NCI-H146 treated with DMSO at 0.1 percent for 48 hours (cell line): Measurements from ENCODE around the gene ZNF777.

ENCODE experiments used
- DNase-seq: peaks from one replicate; lab custom pipeline; 2025; ENCODE audit not compliant: unreplicated experiment; lab: John Stamatoyannopoulos, UW

Gene ZNF777

DNA sequence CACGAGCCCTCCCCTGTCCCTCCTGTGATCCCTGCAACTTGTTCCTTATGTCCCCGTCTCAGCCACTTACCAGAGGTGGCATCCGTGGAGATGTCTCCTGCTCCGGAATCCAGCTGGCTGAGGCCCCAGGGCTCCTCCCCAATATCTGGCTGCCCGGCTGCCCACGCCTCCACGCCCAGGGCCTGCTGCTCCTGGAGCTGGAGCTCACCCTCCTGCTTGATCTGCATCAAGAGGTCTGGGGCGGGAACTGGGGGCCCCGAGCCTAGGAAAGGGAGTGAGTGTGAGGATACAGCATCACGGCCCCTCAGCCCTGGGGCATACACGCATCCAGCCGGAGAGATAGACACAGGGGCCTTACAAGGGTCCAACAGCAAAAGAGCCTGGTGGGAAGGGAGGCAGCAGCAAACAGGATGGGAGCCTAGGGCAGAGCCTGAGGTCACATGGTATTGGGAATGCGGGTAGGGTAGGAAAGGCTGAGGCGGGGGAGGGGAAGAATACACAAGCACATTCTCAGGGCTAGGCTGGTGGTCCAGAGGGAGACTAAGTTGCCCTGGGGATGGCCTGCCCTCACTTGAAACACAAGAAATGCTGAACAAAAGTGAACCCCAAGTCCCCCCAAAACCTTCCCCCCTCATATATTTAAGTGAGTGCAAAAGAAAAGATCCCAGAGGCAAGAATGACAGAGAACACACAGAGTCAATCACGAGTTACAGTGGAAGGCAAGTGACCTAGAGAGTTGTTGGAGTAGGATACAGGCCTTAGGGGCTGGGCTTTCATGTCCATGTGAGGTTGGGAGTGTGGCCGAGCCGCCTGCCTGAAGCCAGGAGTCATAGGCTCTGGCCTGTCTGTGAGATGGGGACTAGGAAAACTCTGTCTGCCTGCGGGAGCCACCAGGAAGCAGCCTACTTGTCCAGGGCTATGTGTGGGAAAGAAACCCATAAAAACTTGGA is 16.9 kb upstream of the ZNF777 start:
- no peak for DNase-seq

DNA sequence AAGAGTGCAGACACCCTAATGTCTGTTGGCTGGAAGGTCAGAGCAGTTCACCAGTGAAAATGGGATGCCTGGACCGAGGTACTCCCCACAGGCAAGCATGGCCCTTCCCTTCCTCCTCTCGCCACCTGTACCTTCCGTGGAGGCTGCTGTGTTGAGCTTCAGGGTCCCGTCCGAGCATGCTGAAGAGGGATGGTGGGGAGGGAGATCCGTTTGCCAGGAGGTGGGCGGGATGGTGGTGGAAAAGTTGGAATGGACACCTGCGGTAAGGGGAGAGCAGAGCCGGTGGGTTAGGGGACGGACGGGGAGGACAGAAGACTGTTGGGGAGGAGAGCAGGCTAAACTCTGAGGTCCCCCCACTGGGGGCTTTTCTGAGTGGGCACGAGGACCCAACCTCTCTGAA is 15.9 kb upstream of the ZNF777 start:
- DNase-seq = no peak

GRCh38 chr7:149475121-149476045 is 14.5 kb upstream of the ZNF777 start:
- no peak for DNase-seq

DNA sequence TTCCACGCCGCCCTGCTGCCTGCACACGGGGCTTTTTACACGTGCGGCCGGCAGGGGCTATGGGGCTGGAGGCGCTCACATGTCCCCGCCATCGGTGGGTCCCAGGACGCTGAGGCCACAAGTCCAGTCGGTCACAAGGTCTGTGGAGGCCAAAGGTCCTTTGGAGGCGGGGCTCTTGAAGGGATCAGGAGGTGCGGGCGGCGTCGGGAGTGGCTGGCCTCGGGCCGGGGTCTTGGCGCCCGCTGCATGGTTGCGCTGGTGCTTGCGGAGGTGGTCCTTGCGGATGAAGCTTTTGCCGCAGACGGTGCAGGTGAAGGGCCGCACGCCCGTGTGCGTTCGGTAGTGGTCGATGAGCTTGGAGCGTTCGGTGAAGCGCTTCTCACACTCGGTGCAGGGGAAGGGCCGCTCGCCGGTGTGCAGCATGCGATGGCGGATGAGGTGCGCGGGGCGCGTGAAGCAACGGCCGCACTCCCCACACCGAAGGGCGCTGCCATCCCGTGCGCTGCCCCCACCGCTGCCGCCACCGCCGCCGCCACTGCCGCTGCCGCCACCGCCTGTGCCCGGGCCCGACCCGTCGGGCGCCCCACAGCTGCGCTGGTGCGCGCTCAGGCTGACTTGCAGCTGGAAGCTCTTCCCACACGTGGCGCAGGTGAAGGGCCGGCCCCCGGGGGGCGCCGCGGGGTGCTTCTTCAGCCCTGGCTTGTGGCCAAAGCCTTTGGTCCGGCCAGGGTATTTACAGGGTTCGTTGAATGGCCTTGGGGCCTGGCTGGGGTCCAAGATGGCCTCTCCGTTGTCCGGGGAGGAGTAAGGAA is 13.7 kb upstream of the ZNF777 start:
- no peak for DNase-seq

GRCh38 chr7:149473251-149473650 is 12.4 kb upstream of the ZNF777 start:
- DNase-seq = no peak

- no peak for DNase-seq
These were observed 10.6 kb upstream of the ZNF777 start for GRCh38 chr7:149471289-149471953.

DNA sequence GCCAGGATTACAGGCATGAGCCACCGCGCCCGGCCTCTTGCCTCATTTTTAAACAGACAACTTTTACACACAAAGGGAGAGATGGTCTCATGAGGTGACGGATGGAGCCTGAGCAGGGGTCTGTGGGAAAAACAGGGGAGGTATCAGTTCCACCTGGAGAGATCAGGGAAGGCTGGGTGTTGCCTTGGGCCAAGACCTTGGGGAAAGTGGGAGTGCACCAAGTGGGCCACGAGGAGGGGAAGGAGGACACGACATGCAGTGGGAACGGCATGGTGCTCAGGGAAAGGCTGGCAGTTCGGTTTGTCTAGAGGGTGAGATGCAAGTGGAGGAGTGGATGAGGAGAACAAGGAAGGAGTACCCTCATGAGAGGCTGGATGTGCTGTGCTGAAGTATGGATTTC is 8.9 kb upstream of the ZNF777 start:
- DNase-seq = no peak

- DNase-seq = no peak
These were observed 7.3 kb upstream of the ZNF777 start for GRCh38 chr7:149468208-149468607.

- no peak for DNase-seq
These were observed 6.5 kb upstream of the ZNF777 start for GRCh38 chr7:149467321-149467859.

- no peak for DNase-seq
These were observed 5.5 kb upstream of the ZNF777 start for GRCh38 chr7:149466364-149466763.

GRCh38 chr7:149463500-149464161 is 2.8 kb upstream of the ZNF777 start:
- DNase-seq = no peak

DNA sequence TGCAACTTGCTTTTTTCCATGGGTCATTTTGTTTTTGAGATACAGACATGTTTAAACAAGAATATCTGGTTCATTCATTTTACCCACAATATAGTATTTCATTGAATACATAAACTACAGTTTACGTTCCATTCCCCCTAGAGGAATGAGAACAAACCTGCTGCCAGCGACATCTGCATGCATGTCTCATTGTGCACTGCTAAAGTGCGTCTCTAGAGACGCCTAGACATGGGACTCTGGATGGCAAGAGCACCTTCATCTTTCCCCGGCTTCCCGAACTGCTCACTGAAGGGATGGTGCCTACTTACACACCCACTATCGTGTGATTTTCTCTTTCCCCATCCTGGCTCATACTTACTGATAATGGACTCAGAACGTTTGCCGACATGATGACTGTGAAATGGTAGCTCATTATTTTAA is 1.2 kb upstream of the ZNF777 start:
- DNase-seq = no peak

- DNase-seq = no peak
These were observed 1.1 kb downstream of the ZNF777 start for GRCh38 chr7:149459540-149460452.

- DNase-seq = no peak
These were observed 1.7 kb downstream of the ZNF777 start for GRCh38 chr7:149459201-149459539.

- DNase-seq = no peak
These were observed 2.6 kb downstream of the ZNF777 start for GRCh38 chr7:149458235-149458634.

DNA sequence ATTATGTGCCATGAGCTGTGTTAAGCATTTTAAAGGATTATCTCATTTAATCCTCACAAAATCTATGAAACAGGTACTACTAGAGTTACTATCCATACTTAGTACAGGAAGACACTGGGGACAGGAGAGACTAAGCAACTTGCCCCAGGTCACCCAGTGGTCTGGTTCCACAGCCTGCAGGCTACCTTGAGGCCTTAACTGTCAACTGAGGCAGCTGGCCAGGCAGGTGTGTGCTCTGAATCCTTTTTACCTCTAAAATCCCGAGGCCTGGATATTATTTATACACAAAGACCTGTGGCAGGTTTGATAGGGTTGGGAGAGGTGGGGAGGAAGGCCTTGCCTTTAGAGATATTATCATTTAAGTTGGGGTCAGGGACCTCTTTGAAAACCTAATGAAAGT is 3.1 kb downstream of the ZNF777 start:
- no peak for DNase-seq

DNA sequence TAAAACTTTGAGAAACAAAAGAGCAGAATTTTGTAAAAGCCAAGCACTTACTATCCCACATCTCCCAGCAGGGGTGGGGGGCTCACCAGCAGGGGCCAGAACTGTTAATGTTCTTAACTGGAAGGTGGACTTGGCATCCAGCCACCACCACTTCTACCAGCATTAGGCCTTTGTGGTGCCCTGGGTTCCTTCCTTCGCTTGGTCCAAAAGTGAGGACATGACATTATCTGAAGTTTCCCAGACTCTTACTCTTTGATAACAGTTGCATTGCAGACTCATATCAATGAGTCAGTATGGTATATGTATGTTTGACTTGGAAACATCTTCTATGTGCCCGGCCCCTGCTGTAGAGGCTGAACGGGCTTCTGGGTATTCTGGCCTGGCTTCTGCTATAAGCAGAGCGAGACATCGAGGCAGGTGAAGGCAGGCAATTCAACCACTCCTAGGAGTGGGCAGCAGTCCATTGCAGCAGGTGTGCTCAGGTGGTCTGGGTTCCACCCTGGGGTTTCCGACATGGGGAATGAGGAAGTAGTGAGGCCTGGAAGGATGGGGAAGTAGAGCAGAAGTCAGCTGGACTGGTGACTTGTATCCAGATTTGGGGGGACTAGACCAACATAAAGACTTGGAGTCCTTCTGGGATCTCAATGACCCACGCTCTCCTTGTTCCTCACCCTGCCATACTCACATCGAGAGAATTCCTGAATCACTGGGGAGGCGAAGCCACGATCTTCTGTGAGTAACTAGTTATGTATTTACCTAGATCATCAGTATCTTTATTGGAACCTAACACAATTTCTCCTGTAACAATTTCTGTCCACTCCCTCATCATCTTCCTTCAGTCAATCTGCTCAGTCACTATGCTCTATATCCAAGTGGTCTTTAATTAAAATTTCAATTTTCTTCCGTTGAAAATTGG is 4.1 kb downstream of the ZNF777 start:
- DNase-seq = no peak
